Superior temporal gyrus (tissue), 1 donor: Measurements from ENCODE around the gene SIAH3.

ENCODE experiments used
- DNase-seq: peaks from one replicate; pipeline ENCODE4 v3.0.0-alpha.2; 2016; ENCODE audit errors: extremely low spot score

SIAH3 gene

DNA sequence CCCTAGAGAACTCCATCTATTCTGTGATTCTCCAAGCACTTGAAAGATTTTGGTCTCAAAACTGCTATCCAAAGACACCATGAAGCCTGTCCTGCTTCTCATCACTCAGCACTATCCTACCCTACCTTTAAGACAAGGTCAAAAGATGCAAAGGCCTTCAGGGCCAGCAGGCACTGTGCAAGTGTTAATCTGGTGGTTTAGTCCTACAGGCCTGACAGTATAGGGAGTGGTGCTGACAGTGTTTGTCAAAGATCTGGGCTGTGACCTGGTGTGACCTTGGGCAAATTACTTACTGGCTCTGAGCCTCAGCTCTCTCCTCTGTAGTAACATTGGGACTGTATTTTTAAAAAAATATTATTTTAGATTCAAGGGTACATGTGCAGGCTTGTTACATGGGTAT lies 28.0 kb downstream of the SIAH3 start:
- DNase-seq, result no peak

GRCh38 chr13:45821811-45822210 lies 29.7 kb downstream of the SIAH3 start:
- no peak for DNase-seq

- no peak for DNase-seq
Observed at GRCh38 chr13:45820106-45820838, 31.3 kb downstream of the SIAH3 start.

DNA sequence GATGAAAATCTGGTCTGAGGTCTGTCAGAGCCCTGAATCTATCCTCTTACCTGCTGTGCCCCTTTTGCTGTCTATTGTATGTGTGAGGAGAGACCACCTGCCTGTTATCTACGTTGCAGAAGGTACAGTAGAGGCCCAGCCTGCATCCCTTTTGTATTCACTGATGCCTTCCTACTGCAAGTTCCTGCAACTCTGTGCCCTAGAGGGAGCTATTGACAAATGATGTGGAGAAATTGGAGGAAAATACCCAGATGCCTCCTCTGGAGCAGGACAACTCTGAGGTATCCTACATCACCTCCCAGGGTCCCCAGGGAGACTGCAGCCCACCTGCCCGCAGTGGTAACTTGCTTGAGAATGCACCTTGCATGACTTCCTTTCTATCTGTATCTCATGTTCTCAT lies 33.7 kb downstream of the SIAH3 start:
- DNase-seq, result no peak

DNA sequence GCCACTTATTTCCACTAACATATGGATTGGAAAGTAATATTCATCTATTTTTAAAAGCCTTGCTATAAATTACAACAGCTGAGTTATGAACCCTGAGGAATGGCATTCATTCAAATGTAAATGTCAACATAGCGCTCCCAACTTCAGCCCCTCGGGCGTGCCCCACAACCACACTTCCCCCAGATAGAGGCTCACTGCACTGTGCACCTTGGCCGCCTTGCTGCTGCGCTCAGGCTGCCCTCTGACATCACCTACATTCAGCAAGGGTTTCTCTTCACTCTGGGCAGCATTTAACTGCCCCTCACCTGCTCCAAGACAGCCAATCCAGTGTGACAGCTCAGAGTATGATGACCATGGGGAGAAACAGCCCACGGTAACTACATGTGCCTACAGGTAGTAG lies 35.1 kb downstream of the SIAH3 start:
- no peak for DNase-seq

DNA sequence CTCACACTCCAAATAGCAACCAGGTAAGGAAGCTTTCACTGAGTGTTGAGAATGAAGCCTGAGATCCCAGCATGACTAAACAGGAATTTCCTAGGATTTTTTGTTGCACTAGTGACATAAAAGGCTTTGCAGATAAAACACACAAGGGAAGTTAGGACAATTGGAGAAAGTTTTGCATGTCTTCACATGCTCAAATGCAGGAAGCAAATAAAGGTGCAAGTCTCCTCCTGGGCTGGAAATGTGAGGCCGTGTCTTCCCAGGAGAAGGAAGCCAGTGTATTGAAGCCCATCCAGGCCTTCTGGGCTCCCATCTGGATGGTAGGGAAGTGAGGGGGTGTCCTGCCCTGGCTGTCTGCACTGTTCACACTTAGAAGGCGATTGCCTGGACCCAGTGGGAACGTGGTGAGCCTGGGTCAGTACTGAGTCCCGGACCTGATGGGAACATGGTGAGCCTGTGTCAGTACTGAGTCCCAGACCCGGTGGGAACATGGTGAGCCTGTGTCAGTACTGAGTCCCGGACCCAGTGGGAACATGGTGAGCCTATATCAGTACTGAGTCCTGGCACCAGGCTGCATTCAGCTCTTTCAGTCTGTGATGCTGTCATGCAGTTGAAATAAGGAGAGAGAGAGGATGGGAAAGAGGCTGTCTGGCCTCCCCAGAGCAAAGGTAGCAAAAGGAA lies 38.7 kb downstream of the SIAH3 start:
- DNase-seq, result no peak

- DNase-seq, result no peak
Observed at GRCh38 chr13:45811891-45812694, 39.5 kb downstream of the SIAH3 start.

DNA sequence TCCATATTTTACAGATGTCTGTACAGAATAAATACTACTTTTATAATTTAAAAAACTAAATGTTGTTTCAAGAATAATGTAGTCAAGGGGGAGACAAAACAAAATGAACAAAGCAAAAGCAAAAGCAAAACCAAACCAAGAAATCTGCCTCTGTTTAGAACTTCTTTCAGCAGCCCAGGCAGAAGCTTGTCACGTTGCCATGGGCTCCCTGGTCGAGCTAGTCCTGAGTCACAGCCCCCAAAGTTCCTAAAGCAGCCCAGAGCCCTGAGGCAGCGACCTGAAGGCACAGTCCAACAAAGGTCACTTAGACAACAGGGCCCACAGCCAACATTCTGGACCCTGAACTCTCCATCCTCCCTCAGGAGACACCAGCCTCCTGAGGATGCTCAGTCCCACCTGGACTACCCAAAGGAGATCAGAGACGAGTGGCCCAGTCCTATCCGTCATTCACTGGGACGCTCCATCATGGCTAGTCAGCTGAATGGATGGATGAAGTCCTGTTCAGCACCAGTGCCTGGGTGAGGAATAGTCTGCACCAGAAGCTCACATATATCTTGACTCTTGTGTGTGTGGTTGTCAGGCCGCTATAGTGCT lies 41.7 kb downstream of the SIAH3 start:
- no peak for DNase-seq

GRCh38 chr13:45808925-45809324 lies 42.6 kb downstream of the SIAH3 start:
- DNase-seq, result no peak

- peak; percentile 80 for DNase-seq
Observed at GRCh38 chr13:45807520-45808099, 43.9 kb downstream of the SIAH3 start.

GRCh38 chr13:45800485-45800884 lies 51.1 kb downstream of the SIAH3 start:
- no peak for DNase-seq

GRCh38 chr13:45799451-45799850 lies 52.1 kb downstream of the SIAH3 start:
- no peak for DNase-seq

DNA sequence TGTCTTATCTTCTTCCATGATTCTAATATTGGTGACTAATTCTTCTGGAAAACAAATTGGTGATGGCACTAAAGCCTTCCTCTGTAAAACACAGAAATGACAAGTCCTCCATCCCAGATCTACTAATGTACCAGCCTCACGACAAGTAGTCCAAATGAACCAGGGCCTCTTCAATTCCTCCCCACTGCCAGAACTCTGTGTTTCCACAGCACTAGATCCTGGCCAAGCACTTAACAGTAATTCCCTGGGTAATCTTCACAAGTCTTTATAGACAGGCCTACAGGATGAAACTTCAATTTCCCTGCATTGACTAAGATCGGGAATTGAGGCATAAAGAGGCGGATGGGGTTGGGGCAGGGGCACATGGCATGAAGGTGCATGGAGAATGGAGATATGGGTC lies 52.7 kb downstream of the SIAH3 start:
- no peak for DNase-seq

- DNase-seq, result no peak
Observed at GRCh38 chr13:45796426-45797235, 54.9 kb downstream of the SIAH3 start.

DNA sequence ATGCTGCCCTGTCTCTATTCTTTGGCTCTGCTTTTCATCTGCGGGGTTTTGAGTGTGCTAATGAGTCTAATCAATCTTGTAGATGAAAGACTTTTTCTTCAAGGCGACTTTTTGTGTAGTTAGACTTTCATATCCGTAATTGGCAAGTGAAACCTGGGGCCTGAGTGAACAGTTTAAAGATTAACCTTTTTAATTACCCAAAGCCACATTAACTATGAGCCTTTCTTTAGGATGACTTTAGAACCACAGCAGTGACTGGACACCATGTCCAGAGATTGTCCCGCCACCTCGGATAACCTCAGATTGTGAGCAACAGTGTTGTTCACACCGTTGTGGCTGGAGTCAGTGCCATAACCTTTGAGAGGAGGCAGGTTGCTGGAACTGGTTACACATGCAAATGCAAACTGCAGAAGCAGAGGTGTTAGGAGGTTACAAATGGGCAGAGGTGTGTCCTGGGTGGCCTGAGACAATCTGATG lies 58.7 kb downstream of the SIAH3 start:
- no peak for DNase-seq

DNA sequence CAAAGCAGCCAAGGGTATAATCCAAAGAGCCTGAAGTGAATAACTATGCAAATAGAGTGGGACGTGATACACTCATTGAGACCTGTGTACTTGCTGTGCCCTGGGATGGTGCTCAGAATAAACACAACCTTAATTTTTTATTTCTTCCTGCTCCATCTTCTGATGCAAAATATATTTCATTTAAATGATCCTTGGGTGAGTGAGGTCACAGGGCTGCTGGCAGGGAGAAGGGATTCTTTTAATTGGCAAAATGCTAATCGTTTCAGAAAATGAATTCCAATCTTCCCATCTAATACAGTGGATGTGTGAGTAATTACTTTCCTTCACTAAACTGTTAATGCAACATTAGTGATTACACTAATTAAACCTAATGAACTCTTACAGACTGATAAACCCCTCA lies 63.5 kb downstream of the SIAH3 start:
- DNase-seq, result no peak

DNA sequence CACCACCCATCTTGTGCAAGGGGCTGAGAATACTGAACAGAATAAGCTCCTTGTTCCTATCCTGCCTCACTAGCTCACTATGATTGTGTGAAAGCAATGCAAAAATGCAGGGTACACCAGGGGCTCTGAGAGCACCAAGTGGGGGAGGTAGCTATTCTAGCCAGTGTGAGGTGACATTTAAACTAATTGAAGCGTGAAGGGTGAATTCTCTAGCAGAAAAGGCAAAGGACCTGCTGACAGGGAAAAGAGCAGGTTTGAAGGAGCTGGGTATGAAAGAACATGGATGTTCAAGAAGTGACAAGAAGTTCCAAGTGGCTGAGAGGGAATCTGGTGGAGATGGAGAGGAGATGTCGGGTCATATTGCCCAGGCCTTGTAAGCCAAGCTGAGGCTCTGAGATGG lies 64.2 kb downstream of the SIAH3 start:
- DNase-seq, result no peak

DNA sequence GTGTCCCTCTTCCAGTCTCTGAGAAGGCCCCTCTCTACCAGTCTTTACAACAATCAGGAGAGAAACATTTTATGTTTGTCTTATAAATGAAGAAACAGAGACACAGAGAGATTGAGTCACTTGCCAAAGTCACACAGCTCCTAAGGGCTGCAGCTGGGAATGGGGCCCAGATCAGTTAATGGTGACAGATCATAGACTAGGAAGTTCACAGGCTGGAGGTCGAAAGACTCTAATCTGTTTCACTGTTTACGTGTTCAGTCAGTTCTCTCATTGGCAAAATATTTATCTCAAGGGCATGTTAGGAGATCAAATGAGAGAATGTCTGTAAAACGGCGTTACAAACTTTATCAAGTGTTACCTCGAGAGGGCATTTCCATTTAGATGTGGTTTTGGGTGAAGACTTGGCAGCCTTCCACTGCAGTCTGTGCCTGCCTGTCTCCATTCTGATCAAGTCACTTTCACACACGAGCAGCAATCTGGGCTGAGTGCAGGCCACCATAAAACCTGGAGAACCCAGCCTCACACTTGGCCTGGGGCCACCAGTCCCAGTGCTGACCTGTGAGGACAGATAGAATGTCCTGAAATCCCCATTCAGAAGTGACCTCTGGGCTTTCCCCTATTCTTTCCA lies 65.1 kb downstream of the SIAH3 start:
- DNase-seq, result no peak

GRCh38 chr13:45784755-45785675 lies 66.5 kb downstream of the SIAH3 start:
- no peak for DNase-seq
